Skeletal muscle tissue (tissue), 4 donors: Measurements from ENCODE around the gene ESM1. TPM values are rescaled to one million over a fixed set of nuclear protein-coding genes. Genes with fewer than 3 reads are reported as not detected.

Experiments
- H3K27ac ChIP-seq: one replicate; pipeline ENCODE4 v1.7.0; 2013; ENCODE audit warnings: mild to moderate bottlenecking, low read depth, low read length, inconsistent platforms
- H3K27me3 ChIP-seq, 3 donors: one replicate each; pipeline ENCODE4 v1.7.0; 2013; ENCODE audit warnings: low read length in 3 of 3; ENCODE audit not compliant: control insufficient read depth in 3 of 3, insufficient read depth in 3 of 3
- H3K36me3 ChIP-seq, 3 donors: one replicate each; pipeline ENCODE4 v1.7.0; 2013; ENCODE audit warnings: low read length in 3 of 3; ENCODE audit not compliant: control insufficient read depth in 3 of 3, insufficient read depth in 3 of 3
- H3K4me1 ChIP-seq, 3 donors: one replicate each; pipeline ENCODE4 v1.7.0; 2013; ENCODE audit warnings: low read length in 3 of 3, mild to moderate bottlenecking in 3 of 3; ENCODE audit not compliant: control insufficient read depth in 3 of 3, insufficient read depth in 3 of 3
- H3K4me3 ChIP-seq, 3 donors: one replicate each; pipeline ENCODE4 v1.7.0; 2013; ENCODE audit warnings: low read length in 3 of 3
- H3K9ac ChIP-seq, 3 donors: one replicate each; pipeline ENCODE4 v1.7.0; 2013; ENCODE audit warnings: low read length in 3 of 3, mild to moderate bottlenecking in 3 of 3, moderate library complexity in 2 of 3, low read depth in 1 of 3
- H3K9me3 ChIP-seq, 3 donors: one replicate each; pipeline ENCODE4 v1.7.0; 2013; ENCODE audit warnings: low read length in 3 of 3; ENCODE audit not compliant: control insufficient read depth in 3 of 3
- total RNA-seq: library from RNA; depleted of rRNA; stranded (reverse); fragments of >200 nt; gene quantifications from one replicate; pipeline ENCODE4 v1.2.3, GENCODE V29; 2014
- donor health status: Osteomylitis.

Gene ESM1
- total RNA-seq, 1 donor from 2014 or later: 0.52 TPM

DNA sequence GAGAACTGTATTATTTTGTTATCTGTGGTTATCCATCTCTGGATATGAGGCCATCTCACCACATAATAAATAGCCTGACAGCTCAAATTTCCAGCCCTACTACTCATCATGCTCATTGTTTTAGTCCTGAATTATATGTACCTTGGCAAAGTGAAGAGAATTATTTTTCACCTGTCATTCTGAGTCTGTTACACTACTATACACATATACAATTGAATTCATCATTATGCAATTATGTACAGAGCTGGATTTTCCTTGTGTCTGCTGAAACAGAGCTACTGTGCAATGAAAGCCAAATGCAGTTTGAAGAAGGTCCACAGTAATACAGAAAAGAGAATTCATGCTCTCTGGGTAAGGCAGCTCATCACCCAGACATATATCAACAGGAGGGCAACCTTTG lies 28.5 kb downstream of the ESM1 start:
- H3K9me3 ChIP-seq: no peaks in the 10 kb centered on the region
- no peaks in the 10 kb centered on the region for H3K36me3 ChIP-seq
- no peaks in the 10 kb centered on the region for H3K4me1 ChIP-seq
- no peak overlapping the region for H3K27ac ChIP-seq
- peaks cover 0 to 2% (median 0%) of the 10 kb centered on the region in 3 donors for H3K27me3 ChIP-seq
- no peak overlapping the region for H3K4me3 ChIP-seq
- no peak overlapping the region for H3K9ac ChIP-seq

DNA sequence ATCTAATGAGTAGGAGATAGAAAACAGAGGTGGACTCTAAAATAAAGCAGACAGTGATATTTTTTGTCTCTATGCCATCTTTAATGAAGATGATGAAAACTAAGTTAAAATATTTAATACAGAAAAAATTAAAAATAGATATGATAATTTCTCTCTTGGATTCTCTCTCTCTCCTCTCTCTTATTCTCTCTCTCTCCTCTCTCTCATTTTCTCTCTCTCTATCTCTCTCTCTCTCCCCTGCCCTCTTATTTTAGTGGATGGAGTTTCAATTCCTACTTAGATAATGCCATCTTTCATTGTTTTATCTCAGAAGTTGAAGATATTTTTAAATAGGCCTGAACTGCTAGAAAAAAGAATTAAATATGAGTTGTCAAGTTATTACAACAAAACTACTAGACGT lies 38.2 kb downstream of the ESM1 start:
- H3K36me3 ChIP-seq: no peaks in the 10 kb centered on the region
- H3K4me3 ChIP-seq: no peak overlapping the region
- no peak overlapping the region for H3K27ac ChIP-seq
- H3K27me3 ChIP-seq: no peaks in the 10 kb centered on the region
- no peaks in the 10 kb centered on the region for H3K4me1 ChIP-seq
- no peak overlapping the region for H3K9ac ChIP-seq
- no peaks in the 10 kb centered on the region for H3K9me3 ChIP-seq

DNA sequence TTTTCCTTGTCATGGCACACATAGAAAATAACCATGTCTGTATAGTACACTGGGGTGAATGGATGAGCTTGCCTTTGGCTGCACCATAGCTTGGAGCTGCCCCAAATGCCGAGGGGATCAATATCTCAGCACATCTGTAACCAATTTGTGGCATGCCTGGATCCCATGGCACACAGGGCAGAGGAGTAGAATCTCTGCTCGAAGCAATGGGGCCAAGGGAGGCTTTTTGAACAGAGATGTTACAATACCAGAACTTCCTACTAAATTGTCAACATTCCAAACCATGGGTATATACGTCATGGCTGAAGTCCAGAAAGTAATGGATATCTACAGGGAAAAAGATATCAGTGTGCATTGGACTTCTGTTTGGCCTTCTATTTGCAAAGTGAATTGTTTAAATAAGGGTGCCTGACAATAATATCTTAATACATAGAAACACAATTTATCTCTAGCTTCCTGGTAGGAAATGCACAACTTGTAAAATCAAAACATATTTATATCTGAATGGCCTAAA lies 39.0 kb downstream of the ESM1 start:
- Histone ChIP-seq H3K9me3 (no peaks in the 10 kb centered on the region), H3K9ac (no peak overlapping the region)

DNA sequence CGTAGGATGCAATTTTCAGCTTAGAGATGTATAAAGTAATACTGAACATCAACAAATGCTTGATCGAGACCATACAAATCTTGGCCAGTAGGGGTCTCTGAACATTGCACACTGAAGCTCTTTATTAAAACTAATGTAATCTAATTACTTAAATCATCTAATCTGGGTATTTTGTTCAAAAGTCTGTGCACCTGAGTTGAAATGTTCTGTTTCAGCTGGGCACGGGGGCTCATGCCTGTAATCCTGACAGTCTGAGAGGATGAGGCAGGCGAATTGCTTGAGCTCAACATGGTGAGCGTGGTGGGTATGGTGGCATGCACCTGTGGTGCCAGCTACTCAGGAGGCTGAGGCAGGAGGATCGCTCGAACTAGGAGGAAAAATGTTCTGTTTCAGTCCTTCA lies 41.0 kb downstream of the ESM1 start:
- Histone ChIP-seq H3K9ac (no peak overlapping the region), H3K36me3 (no peaks in the 10 kb centered on the region), H3K27me3 (no peaks in the 10 kb centered on the region), H3K9me3 (no peaks in the 10 kb centered on the region), H3K4me3 (no peak overlapping the region), H3K4me1 (no peaks in the 10 kb centered on the region), H3K27ac (no peak overlapping the region)

More for the DNA sequence above, 39.0 kb downstream of the ESM1 start:
- Histone ChIP-seq H3K4me1 (no peaks in the 10 kb centered on the region), H3K4me3 (no peak overlapping the region), H3K27me3 (no peaks in the 10 kb centered on the region), H3K36me3 (no peaks in the 10 kb centered on the region), H3K27ac (no peak overlapping the region)

DNA sequence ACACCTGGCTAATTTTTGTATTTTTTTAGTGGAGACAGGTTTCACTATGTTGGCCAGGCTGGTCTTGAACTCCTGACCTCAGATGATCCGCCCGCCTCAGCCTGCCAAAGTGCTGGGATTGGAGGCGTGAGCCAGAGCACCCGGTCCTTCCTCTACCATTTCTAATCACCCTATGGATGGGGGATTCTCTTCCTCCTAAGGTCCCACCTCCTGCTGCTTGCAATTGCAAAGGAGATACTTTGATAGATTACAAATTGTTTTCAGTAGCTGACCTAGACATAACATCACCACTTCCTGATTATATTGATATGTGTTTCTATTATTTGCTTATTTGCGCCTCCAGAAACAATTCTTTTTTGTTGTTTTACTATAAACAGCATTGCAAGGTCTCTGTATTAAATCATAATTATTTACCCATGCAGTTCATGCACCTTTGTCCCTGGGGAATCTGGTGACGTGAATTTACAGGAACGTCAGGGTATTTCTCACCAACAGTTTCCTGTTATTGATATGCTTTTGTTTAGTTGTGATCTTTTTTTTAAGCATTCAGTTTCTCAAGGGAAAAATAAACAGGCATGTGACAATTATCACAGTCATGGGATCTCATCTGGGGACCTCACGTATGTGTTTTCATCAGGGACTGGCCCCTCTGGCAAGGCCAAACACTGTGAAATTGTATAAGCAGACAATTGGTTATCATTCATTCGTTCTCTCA lies 43.2 kb downstream of the ESM1 start:
- Histone ChIP-seq H3K36me3 (no peaks in the 10 kb centered on the region), H3K9ac (no peak overlapping the region), H3K4me3 (no peak overlapping the region), H3K27ac (no peak overlapping the region), H3K27me3 (peaks cover 0 to under 1% (median 0%) of the 10 kb centered on the region in 3 donors), H3K9me3 (no peaks in the 10 kb centered on the region), H3K4me1 (no peaks in the 10 kb centered on the region)

DNA sequence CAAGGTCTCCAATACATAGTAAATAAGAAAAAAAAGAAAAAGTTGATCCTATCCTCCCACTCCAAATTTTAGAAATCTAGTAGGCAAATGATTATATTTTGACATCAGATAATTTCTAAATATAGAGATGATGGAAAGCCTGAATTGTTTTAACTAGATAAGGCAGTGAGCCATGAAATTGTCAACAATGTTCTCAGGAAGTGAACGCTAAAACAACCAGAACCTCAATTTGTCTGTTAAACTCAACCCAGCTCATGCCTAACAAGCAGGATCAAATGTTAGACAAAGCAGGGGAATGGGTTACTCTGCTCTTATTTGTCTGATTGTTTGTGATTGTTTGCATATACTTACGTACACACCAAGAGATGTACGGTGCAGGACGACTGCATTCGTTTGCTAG lies 49.2 kb downstream of the ESM1 start:
- Histone ChIP-seq H3K27me3 (peaks cover 0 to 15% (median 0%) of the 10 kb centered on the region in 3 donors), H3K36me3 (no peaks in the 10 kb centered on the region), H3K4me3 (no peak overlapping the region), H3K9me3 (no peaks in the 10 kb centered on the region), H3K4me1 (no peaks in the 10 kb centered on the region), H3K9ac (no peak overlapping the region), H3K27ac (no peak overlapping the region)

DNA sequence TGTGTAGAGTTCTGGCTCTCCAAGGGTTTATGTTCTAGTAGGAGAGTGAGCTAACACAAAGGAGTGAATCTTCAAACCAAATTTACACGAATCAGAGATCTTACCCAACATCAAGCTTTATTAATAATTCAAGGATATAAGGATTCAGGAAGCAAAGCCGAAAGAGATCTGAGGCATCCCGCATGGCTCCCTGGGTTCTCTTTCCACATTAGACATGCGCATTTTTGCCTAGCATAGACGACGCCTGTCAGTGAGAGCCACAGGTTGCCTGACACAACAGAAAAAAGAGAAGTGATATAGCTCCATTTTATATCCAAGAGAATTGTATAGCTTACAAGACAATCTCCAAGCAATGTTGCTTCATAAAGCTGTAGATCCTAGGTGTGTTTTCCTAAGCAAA lies 52.6 kb downstream of the ESM1 start:
- H3K9me3 ChIP-seq: no peaks in the 10 kb centered on the region
- H3K36me3 ChIP-seq: no peaks in the 10 kb centered on the region
- no peak overlapping the region for H3K9ac ChIP-seq
- no peaks in the 10 kb centered on the region for H3K4me1 ChIP-seq
- peaks cover 0 to 20% (median 2%) of the 10 kb centered on the region in 3 donors for H3K27me3 ChIP-seq
- no peak overlapping the region for H3K4me3 ChIP-seq
- no peak overlapping the region for H3K27ac ChIP-seq

DNA sequence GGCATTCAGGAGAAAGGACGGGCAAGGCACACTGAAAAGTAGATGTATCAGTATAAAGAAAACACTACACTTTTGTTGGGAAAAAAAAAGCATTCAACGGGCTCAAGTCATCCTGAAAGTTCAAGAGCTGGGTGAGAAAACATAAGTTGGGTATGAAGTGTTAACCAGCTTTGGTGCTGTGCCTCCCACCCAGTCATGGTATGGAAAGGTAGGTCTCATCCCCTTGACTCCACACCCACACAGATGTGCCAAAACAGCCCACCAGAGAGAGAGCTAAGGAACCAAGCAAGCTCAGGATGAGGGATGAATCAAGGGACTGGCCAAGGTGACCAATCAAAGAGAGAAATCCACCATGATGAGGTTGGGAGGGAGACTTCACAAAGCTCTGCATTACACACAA lies 54.7 kb downstream of the ESM1 start:
- no peaks in the 10 kb centered on the region for H3K9me3 ChIP-seq
- H3K36me3 ChIP-seq: no peaks in the 10 kb centered on the region
- no peak overlapping the region for H3K4me3 ChIP-seq
- no peaks in the 10 kb centered on the region for H3K4me1 ChIP-seq
- no peak overlapping the region for H3K9ac ChIP-seq
- peaks cover 0 to 17% (median 2%) of the 10 kb centered on the region in 3 donors for H3K27me3 ChIP-seq
- no peak overlapping the region for H3K27ac ChIP-seq

Other genes starting within 250 kb of the ESM1 start
- not detected for gene GZMK, start 38.7 kb upstream of the ESM1 start, total RNA-seq
- gene GZMA, start 117.1 kb upstream of the ESM1 start, total RNA-seq: 0.52 TPM
- 23.5 TPM for gene GPX8, start 174.6 kb upstream of the ESM1 start, total RNA-seq
- not detected for gene CDC20B, start 187.6 kb upstream of the ESM1 start, total RNA-seq
- not detected for gene MCIDAS, start 241.7 kb upstream of the ESM1 start, total RNA-seq
- gene CCNO, start 248.0 kb upstream of the ESM1 start, total RNA-seq: not detected